Natural killer cell (primary cell): ENCODE measurements around the gene FHIT. TPM values are rescaled to one million over a fixed set of nuclear protein-coding genes. Genes with fewer than 3 reads are reported as not detected.

Experiments used
- ATAC-seq, 3 donors: fragments of 150-1000 bp in 2 of 3; fragments of 200-7000 bp in 1 of 3; cut with Tn5 transposase; 1 replicate in 1 of 3; 2 replicates in 2 of 3; pipeline ENCODE4 v1.10.0; 2021; ENCODE audit warnings: mild to moderate bottlenecking in 2 of 3, moderate library complexity in 2 of 3
- DNase-seq, 2 donors: peaks; one replicate each; pipeline versions ENCODE4 v3.0.0 to v3.0.0-alpha.2; 2013 to 2021; ENCODE audit warnings: mixed read lengths in 1 of 2
- H3K27ac ChIP-seq: one replicate; pipeline ENCODE4 v1.5.1; 2013; ENCODE audit warnings: mild to moderate bottlenecking, low read length
- H3K27me3 ChIP-seq: one replicate; pipeline ENCODE4 v1.6.1; 2013; ENCODE audit warnings: low read length; ENCODE audit not compliant: control insufficient read depth, insufficient read depth
- H3K36me3 ChIP-seq: one replicate; pipeline ENCODE4 v1.6.1; 2013; ENCODE audit warnings: low read length; ENCODE audit not compliant: control insufficient read depth, insufficient read depth
- H3K4me1 ChIP-seq: one replicate; pipeline ENCODE4 v1.6.1; 2013; ENCODE audit warnings: low read length; ENCODE audit not compliant: control insufficient read depth, insufficient read depth
- H3K4me3 ChIP-seq: one replicate; pipeline ENCODE4 v1.5.1; 2013; ENCODE audit warnings: low read length
- H3K9me3 ChIP-seq: one replicate; pipeline ENCODE4 v1.6.1; 2013; ENCODE audit warnings: low read length; ENCODE audit not compliant: control insufficient read depth, insufficient read depth
- H3K27ac Mint-ChIP-seq, 2 donors: one replicate each; pipeline ENCODE4 v1.8.0; 2022; ENCODE audit warnings: mild to moderate bottlenecking in 2 of 2, mixed read lengths in 2 of 2, moderate library complexity in 1 of 2
- H3K27me3 Mint-ChIP-seq, 2 donors: one replicate each; pipeline ENCODE4 v1.8.0; 2022; ENCODE audit warnings: low read depth in 2 of 2, mixed read lengths in 2 of 2
- H3K36me3 Mint-ChIP-seq: one replicate; pipeline ENCODE4 v1.8.0; 2022; ENCODE audit warnings: mixed read lengths
- H3K4me1 Mint-ChIP-seq, 2 donors: one replicate each; pipeline ENCODE4 v1.8.0; 2022; ENCODE audit warnings: mixed read lengths in 2 of 2
- H3K4me3 Mint-ChIP-seq: one replicate; pipeline ENCODE4 v1.8.0; 2022; ENCODE audit warnings: mild to moderate bottlenecking, moderate library complexity, mixed read lengths
- H3K9me3 Mint-ChIP-seq, 2 donors: one replicate each; pipeline ENCODE4 v1.8.0; 2022; ENCODE audit warnings: mixed read lengths in 2 of 2
- WGBS: methylation state at CpG from one replicate; pipeline ENCODE4 v1.1.7; 2013; ENCODE audit warnings: missing lambda C conversion rate; ENCODE audit not compliant: insufficient coverage; 5-methylcytosine and 5-hydroxymethylcytosine counted together
- intact Hi-C: fragments of 100-400 bp; cut with micrococcal nuclease; formaldehyde crosslinking; loops from one replicate; pipeline ENCODE4 v1.14.2; 2022
- total RNA-seq, 4 donors: library from RNA; stranded (reverse); fragments of 120-200 nt in 1 of 4; gene quantifications; one replicate each; pipeline versions ENCODE4 v1.2.3 to v1.2.4, GENCODE V29; 2013 to 2022
- TF ChIP-seq, protein P1 (sequence below): fragments of 200-600 bp; IDR thresholded peaks from one replicate; pipeline ENCODE4 v1.8.0; 2022; ENCODE audit warnings: antibody characterized with exemption

FHIT gene
- total RNA-seq, 3 donors from 2014 or later (not counting 1 experiment from before 2014, with no cell fraction given), result 2.7 to 6.1 (median 3.3) TPM

DNA sequence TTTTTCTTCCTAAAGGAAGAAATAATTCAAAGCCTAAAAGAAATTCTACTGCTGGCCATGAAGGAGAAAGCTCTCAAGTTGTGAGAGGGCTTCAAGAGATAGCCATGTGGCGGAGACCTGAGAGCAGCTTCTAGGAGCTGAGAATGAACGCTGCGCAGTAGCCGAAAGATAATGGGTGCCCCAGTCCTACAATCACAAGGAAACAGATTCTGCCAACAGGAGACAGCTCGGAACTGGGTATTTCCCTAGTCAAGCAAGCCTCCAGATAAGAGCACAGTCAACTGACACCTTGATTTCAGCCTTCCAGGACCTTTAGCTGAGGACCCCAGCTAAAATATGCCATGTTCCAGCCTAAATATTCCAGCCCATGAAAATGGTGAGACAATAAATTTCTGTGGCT is 824.1 kb downstream of the FHIT start:
- Mint-ChIP-seq H3K27me3 (no peaks in the 10 kb centered on the region), H3K27ac (no peak overlapping the region), H3K36me3 (no peaks in the 10 kb centered on the region), H3K9me3 (no peaks in the 10 kb centered on the region), H3K4me3 (no peak overlapping the region), H3K4me1 (no peaks in the 10 kb centered on the region)
- TF ChIP-seq, protein P1, sequence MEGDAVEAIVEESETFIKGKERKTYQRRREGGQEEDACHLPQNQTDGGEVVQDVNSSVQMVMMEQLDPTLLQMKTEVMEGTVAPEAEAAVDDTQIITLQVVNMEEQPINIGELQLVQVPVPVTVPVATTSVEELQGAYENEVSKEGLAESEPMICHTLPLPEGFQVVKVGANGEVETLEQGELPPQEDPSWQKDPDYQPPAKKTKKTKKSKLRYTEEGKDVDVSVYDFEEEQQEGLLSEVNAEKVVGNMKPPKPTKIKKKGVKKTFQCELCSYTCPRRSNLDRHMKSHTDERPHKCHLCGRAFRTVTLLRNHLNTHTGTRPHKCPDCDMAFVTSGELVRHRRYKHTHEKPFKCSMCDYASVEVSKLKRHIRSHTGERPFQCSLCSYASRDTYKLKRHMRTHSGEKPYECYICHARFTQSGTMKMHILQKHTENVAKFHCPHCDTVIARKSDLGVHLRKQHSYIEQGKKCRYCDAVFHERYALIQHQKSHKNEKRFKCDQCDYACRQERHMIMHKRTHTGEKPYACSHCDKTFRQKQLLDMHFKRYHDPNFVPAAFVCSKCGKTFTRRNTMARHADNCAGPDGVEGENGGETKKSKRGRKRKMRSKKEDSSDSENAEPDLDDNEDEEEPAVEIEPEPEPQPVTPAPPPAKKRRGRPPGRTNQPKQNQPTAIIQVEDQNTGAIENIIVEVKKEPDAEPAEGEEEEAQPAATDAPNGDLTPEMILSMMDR, result no peak
- no peak for DNase-seq
- H3K4me1 ChIP-seq, result no peaks in the 10 kb centered on the region
- no peak for ATAC-seq
- H3K9me3 ChIP-seq, result no peaks in the 10 kb centered on the region
- H3K36me3 ChIP-seq, result no peaks in the 10 kb centered on the region
- H3K4me3 ChIP-seq, result no peak overlapping the region
- WGBS, result 97% methylated on average over 5 of the region's 5 CpGs
- intact Hi-C loops, result no loop called here
- H3K27me3 ChIP-seq, result no peaks in the 10 kb centered on the region
- no peak overlapping the region for H3K27ac ChIP-seq

DNA sequence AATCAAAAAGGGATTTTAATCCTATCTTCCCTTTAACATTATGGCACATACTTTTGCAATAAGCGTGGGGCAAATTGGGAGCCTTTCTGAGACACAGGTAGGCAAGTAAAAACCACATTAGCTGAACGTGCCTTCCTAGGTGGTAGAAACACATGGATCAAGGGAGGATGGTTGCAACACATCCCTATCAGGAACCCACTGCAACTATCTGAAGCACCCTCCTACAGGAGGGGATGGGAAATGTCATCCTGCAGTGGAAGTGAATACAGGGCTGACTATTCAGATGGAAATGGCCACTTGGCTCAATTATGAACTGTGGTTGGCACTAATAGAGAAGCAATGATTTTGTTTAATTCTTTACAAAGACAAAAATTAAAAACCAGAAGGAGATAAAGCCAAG is 826.3 kb downstream of the FHIT start:
- no peak overlapping the region for H3K4me3 Mint-ChIP-seq
- intact Hi-C loops, result no loop called here
- Histone ChIP-seq H3K27ac (no peak overlapping the region), H3K27me3 (no peaks in the 10 kb centered on the region), H3K36me3 (no peaks in the 10 kb centered on the region), H3K4me1 (no peaks in the 10 kb centered on the region), H3K9me3 (no peaks in the 10 kb centered on the region), H3K4me3 (no peak overlapping the region)
- H3K27ac Mint-ChIP-seq, result no peak overlapping the region
- TF ChIP-seq, protein P1, result no peak
- no peaks in the 10 kb centered on the region for H3K9me3 Mint-ChIP-seq
- ATAC-seq, result no peak
- H3K4me1 Mint-ChIP-seq, result no peaks in the 10 kb centered on the region
- 81% methylated on average over 2 of the region's 2 CpGs for WGBS
- no peaks in the 10 kb centered on the region for H3K27me3 Mint-ChIP-seq
- no peaks in the 10 kb centered on the region for H3K36me3 Mint-ChIP-seq
- DNase-seq, result no peak

DNA sequence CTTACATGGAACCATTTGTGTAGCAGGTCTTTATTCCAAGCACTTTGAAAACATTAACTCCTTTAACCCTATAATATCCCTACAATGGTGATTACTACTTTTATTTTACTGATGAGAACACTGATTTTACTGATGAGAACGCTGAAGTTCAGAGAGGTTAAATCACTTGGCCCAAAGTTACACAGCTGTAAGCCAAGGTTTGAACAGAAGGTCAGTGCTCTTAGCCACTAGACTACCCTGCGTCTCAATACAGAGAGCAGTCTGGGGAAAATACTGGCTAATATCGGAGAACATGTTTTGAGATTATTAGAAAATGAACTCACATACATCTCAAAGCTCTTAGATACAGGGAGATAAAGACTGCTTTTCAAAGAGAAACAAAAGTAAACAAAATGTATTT is 827.2 kb downstream of the FHIT start:
- H3K27me3 Mint-ChIP-seq, result no peaks in the 10 kb centered on the region
- H3K9me3 Mint-ChIP-seq, result no peaks in the 10 kb centered on the region
- no peak for ATAC-seq
- DNase-seq, result no peak
- no peaks in the 10 kb centered on the region for H3K4me1 Mint-ChIP-seq
- intact Hi-C loops, result no loop called here
- no peak overlapping the region for H3K27ac Mint-ChIP-seq
- H3K36me3 ChIP-seq, result no peaks in the 10 kb centered on the region
- 87% methylated on average over 2 of the region's 3 CpGs for WGBS
- H3K4me3 Mint-ChIP-seq, result no peak overlapping the region
- H3K27me3 ChIP-seq, result no peaks in the 10 kb centered on the region
- no peaks in the 10 kb centered on the region for H3K4me1 ChIP-seq
- H3K4me3 ChIP-seq, result no peak overlapping the region
- no peak overlapping the region for H3K27ac ChIP-seq
- H3K9me3 ChIP-seq, result no peaks in the 10 kb centered on the region
- no peaks in the 10 kb centered on the region for H3K36me3 Mint-ChIP-seq
- TF ChIP-seq, protein P1, result no peak

DNA sequence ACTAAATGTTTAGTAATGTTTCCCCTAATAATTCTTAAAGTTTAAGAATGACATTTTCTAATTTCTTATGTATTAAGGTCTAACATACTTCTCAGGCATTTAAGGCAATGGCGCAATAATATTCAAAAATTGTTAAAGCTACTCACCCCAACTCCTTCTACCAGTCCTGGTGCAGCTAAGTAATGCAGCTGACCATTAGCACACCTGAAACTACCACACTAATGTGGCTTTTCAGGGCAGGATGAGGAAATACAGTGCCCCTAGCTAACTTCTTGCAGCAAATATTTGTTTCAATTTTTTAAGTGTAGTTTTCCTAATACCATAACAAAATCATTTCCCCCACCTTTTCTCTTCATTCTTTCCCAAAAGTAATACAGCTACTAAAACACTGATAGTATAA is 827.7 kb downstream of the FHIT start:
- intact Hi-C loops, result no loop called here
- no peak overlapping the region for H3K27ac ChIP-seq
- H3K9me3 ChIP-seq, result no peaks in the 10 kb centered on the region
- Mint-ChIP-seq H3K36me3 (no peaks in the 10 kb centered on the region), H3K27me3 (no peaks in the 10 kb centered on the region), H3K27ac (no peak overlapping the region), H3K9me3 (no peaks in the 10 kb centered on the region), H3K4me3 (no peak overlapping the region), H3K4me1 (no peaks in the 10 kb centered on the region)
- no peak for ATAC-seq
- H3K36me3 ChIP-seq, result no peaks in the 10 kb centered on the region
- DNase-seq, result no peak
- 100% methylated on average over 1 of the region's 1 CpG for WGBS
- no peaks in the 10 kb centered on the region for H3K27me3 ChIP-seq
- H3K4me1 ChIP-seq, result no peaks in the 10 kb centered on the region
- TF ChIP-seq, protein P1, result no peak
- H3K4me3 ChIP-seq, result no peak overlapping the region
